H1 (cell line): Measurements from ENCODE around the gene PCDHGA1. TPM values are rescaled to one million over a fixed set of nuclear protein-coding genes. Genes with fewer than 3 reads are reported as not detected.

Experiments used
- CTCF ChIA-PET: fragments of 300-600 bp; sonication (Branson Sonifier 250); formaldehyde crosslinking; loops from one replicate; lab custom pipeline; 2021; ENCODE audit not compliant: partially characterized antibody; lab: Charles Lee
- POLR2A ChIA-PET: fragments of 300-600 bp; sonication (Branson Sonifier 250); formaldehyde crosslinking; loops from one replicate; lab custom pipeline; 2021; ENCODE audit warnings: inconsistent platforms; ENCODE audit not compliant: partially characterized antibody; lab: Charles Lee
- DNase-seq, 2 experiments: peaks; one replicate each; pipeline versions ENCODE4 v3.0.0 to v3.0.0-alpha.2; 2010 to 2022; ENCODE audit warnings: low spot score in 2 of 2, low read depth in 1 of 2, mixed read lengths in 1 of 2
- FAIRE-seq: peaks from 2 replicates; lab custom pipeline; 2011; peaks lifted over from hg19 to GRCh38; lab: Jason Lieb, UNC
- H2AFZ ChIP-seq: 2 replicates; pipeline ENCODE4 v1.8.1; 2012; ENCODE audit warnings: low read length, inconsistent platforms
- H2AK5ac ChIP-seq: 2 replicates; pipeline ENCODE4 v1.6.1; 2013; ENCODE audit warnings: low read depth, low read length
- H2BK120ac ChIP-seq: replicated peaks from 2 replicates; pipeline ENCODE3; 2013; ENCODE audit warnings: low read depth, low read length, inconsistent platforms
- H2BK12ac ChIP-seq: 2 replicates; pipeline ENCODE4 v1.6.1; 2013; ENCODE audit warnings: low read depth, low read length
- H2BK15ac ChIP-seq: 2 replicates; pipeline ENCODE4 v1.6.1; 2013; ENCODE audit warnings: low read length
- H2BK20ac ChIP-seq: 2 replicates; pipeline ENCODE4 v1.6.1; 2013; ENCODE audit warnings: low read length
- H2BK5ac ChIP-seq: 2 replicates; pipeline ENCODE4 v1.6.1; 2013; ENCODE audit warnings: low read depth, low read length
- H3K14ac ChIP-seq: 2 replicates; pipeline ENCODE4 v1.6.1; 2013; ENCODE audit warnings: inconsistent platforms; ENCODE audit not compliant: insufficient read length
- H3K18ac ChIP-seq: 2 replicates; pipeline ENCODE4 v1.6.1; 2013; ENCODE audit warnings: low read length; ENCODE audit errors: extremely low read depth
- H3K23ac ChIP-seq: 2 replicates; pipeline ENCODE4 v1.6.1; 2013; ENCODE audit warnings: inconsistent platforms; ENCODE audit not compliant: insufficient read length
- H3K23me2 ChIP-seq: 2 replicates; pipeline ENCODE4 v1.6.1; 2013; ENCODE audit warnings: low read depth, low read length
- H3K27ac ChIP-seq: 2 replicates; pipeline ENCODE4 v1.6.1; 2011; ENCODE audit warnings: low read depth, low read length, inconsistent platforms
- H3K27me3 ChIP-seq, 4 experiments: replicated peaks in 1 of 4; 1 replicate in 1 of 4; 2 replicates in 3 of 4; pipeline versions ENCODE4 v1.6.1 to v1.8.1; 2011 to 2013; ENCODE audit warnings: low read length in 3 of 4, mild to moderate bottlenecking in 3 of 4, inconsistent platforms in 2 of 4, mixed read lengths in 2 of 4, moderate library complexity in 1 of 4; ENCODE audit not compliant: control insufficient read depth in 3 of 4, insufficient read depth in 3 of 4; ENCODE audit errors: extremely low read depth in 1 of 4
- H3K36me3 ChIP-seq, 4 experiments: 2 replicates each; pipeline versions ENCODE4 v1.6.1 to v1.8.1; 2011 to 2013; ENCODE audit warnings: mild to moderate bottlenecking in 4 of 4, low read length in 3 of 4, moderate library complexity in 2 of 4, control low read depth in 1 of 4, inconsistent platforms in 1 of 4; ENCODE audit not compliant: insufficient read depth in 4 of 4, control insufficient read depth in 2 of 4
- H3K4ac ChIP-seq: replicated peaks from 2 replicates; pipeline ENCODE3; 2013; ENCODE audit warnings: low read length, low read depth, mixed read lengths, inconsistent platforms; ENCODE audit not compliant: insufficient read length
- H3K4me1 ChIP-seq, 4 experiments: replicated peaks in 1 of 4; 1 replicate in 1 of 4; 2 replicates in 3 of 4; pipeline versions ENCODE4 v1.6.1 to v1.8.1; 2011 to 2013; ENCODE audit warnings: low read length in 3 of 4, inconsistent platforms in 2 of 4, mixed read lengths in 1 of 4; ENCODE audit not compliant: insufficient read depth in 4 of 4, control insufficient read depth in 3 of 4
- H3K4me2 ChIP-seq, 2 experiments: 2 replicates each; pipeline versions ENCODE4 v1.6.1 to v1.8.1; 2011 to 2013; ENCODE audit warnings: low read depth in 2 of 2, low read length in 2 of 2, control low read depth in 1 of 2, inconsistent platforms in 1 of 2, mild to moderate bottlenecking in 1 of 2; ENCODE audit not compliant: insufficient read depth in 1 of 2
- H3K4me3 ChIP-seq, 4 experiments: fragments of 200-600, 300-600 bp in 1 of 4; sonication (generic), shearing (Covaris generic), sonication (Bioruptor Twin) in 1 of 4; 2 replicates each; pipeline versions ENCODE4 v1.5.1 to v1.8.1; 2011 to 2016; ENCODE audit warnings: low read length in 4 of 4, low read depth in 3 of 4, control low read depth in 2 of 4, inconsistent platforms in 2 of 4, mild to moderate bottlenecking in 2 of 4, mixed read lengths in 1 of 4, moderate library complexity in 1 of 4; ENCODE audit not compliant: insufficient read depth in 2 of 4; ENCODE audit errors: extremely low read depth in 1 of 4
- H3K56ac ChIP-seq: replicated peaks from 2 replicates; pipeline ENCODE3; 2013; ENCODE audit warnings: low read depth, mild to moderate bottlenecking, mixed read lengths, low read length, inconsistent platforms; ENCODE audit not compliant: insufficient read length
- H3K79me1 ChIP-seq: 2 replicates; pipeline ENCODE4 v1.6.1; 2013; ENCODE audit warnings: low read depth, low read length, control low read depth
- H3K79me2 ChIP-seq, 2 experiments: 2 replicates each; pipeline versions ENCODE4 v1.6.1 to v1.8.1; 2012 to 2013; ENCODE audit warnings: low read length in 2 of 2, mild to moderate bottlenecking in 2 of 2, inconsistent platforms in 1 of 2; ENCODE audit not compliant: insufficient read depth in 2 of 2, control insufficient read depth in 1 of 2
- H3K9ac ChIP-seq, 4 experiments: replicated peaks in 1 of 4; 1 replicate in 1 of 4; 2 replicates in 3 of 4; pipeline versions ENCODE4 v1.6.1 to v1.8.1; 2011 to 2013; ENCODE audit warnings: low read depth in 3 of 4, low read length in 3 of 4, control low read depth in 2 of 4, mild to moderate bottlenecking in 2 of 4, moderate library complexity in 2 of 4, inconsistent platforms in 1 of 4; ENCODE audit errors: extremely low read depth in 1 of 4
- H3K9me3 ChIP-seq, 2 experiments: 2 replicates each; pipeline versions ENCODE4 v1.6.1 to v1.8.1; 2012 to 2013; ENCODE audit warnings: mild to moderate bottlenecking in 2 of 2, moderate library complexity in 2 of 2, control low read depth in 1 of 2, inconsistent platforms in 1 of 2, low read depth in 1 of 2, low read length in 1 of 2, mixed read lengths in 1 of 2; ENCODE audit not compliant: insufficient read depth in 2 of 2
- H4K20me1 ChIP-seq, 2 experiments: replicated peaks in 1 of 2; 2 replicates each; pipeline versions ENCODE3 to v1.8.1; 2011 to 2013; ENCODE audit warnings: inconsistent platforms in 2 of 2, low read length in 2 of 2, mild to moderate bottlenecking in 1 of 2; ENCODE audit not compliant: insufficient read depth in 2 of 2, control insufficient read depth in 1 of 2
- H4K5ac ChIP-seq: 2 replicates; pipeline ENCODE4 v1.6.1; 2013; ENCODE audit warnings: low read length, low read depth, mixed read lengths, inconsistent platforms; ENCODE audit not compliant: insufficient read length
- H4K8ac ChIP-seq: 2 replicates; pipeline ENCODE4 v1.8.0; 2013; ENCODE audit warnings: mild to moderate bottlenecking, moderate library complexity, low read length, inconsistent platforms; ENCODE audit not compliant: insufficient read depth; ENCODE audit errors: extremely low read depth
- H4K91ac ChIP-seq: replicated peaks from 2 replicates; pipeline ENCODE3; 2013; ENCODE audit warnings: low read length, mixed read lengths, inconsistent platforms; ENCODE audit not compliant: insufficient read length
- BRCA1 ChIP-seq: IDR thresholded peaks from 2 replicates; pipeline ENCODE4 v1.6.1; 2012; ENCODE audit warnings: low read depth, low read length, improper control_type of control experiment
- MAFK ChIP-seq: IDR thresholded peaks from 2 replicates; pipeline ENCODE4 v1.6.1; 2012; ENCODE audit warnings: low read depth, mild to moderate bottlenecking, improper control_type of control experiment, low read length
- SIX5 ChIP-seq: IDR thresholded peaks from 2 replicates; pipeline ENCODE4 v1.6.1; 2011; ENCODE audit warnings: mild to moderate bottlenecking, low read depth, low read length
- WGBS, 2 experiments: shearing (Covaris generic) in 1 of 2; methylation state at CpG; one replicate each; pipeline versions ENCODE4 v1.1.6 to v1.1.7; 2013 to 2015; ENCODE audit warnings: low lambda C conversion rate in 2 of 2, mixed read lengths in 2 of 2, inconsistent platforms in 1 of 2, low coverage in 1 of 2, missing lambda C conversion rate in 1 of 2; ENCODE audit not compliant: insufficient replicate concordance in 2 of 2, insufficient coverage in 1 of 2, insufficient read length in 1 of 2; ENCODE audit errors: extremely low coverage in 1 of 2, missing lambda C conversion rate in 1 of 2; 5-methylcytosine and 5-hydroxymethylcytosine counted together
- polyA plus RNA-seq, 7 experiments: library from polyadenylated mRNA; depleted of rRNA in 3 of 7; stranded (reverse) in 5 of 7; unstranded in 2 of 7; fragments of >200 nt in 5 of 7; fragments of 200-250 nt in 2 of 7; gene quantifications; 1 replicate in 5 of 7; 2 replicates in 1 of 7; 4 replicates in 1 of 7; pipeline versions ENCODE4 v1.2.1 to v1.2.3, GENCODE V29; 2011 to 2013; ENCODE audit warnings: missing spikeins in 2 of 7, mixed read lengths in 2 of 7
- total RNA-seq: library from RNA; stranded (reverse); fragmentation: NEBNext Ultra II Directional; extraction: Animal tissue kit (Norgen Biotek cat#: 25700); gene quantifications from 2 replicates; pipeline ENCODE4 v1.2.1, GENCODE V29; 2021

The PCDHGA1 gene
- total and polyA plus RNA-seq, 2 of the 8 experiments (the other 6 are each of a cell fraction or from before 2014, with no cell fraction given), result 0.57 to 0.89 TPM

DNA sequence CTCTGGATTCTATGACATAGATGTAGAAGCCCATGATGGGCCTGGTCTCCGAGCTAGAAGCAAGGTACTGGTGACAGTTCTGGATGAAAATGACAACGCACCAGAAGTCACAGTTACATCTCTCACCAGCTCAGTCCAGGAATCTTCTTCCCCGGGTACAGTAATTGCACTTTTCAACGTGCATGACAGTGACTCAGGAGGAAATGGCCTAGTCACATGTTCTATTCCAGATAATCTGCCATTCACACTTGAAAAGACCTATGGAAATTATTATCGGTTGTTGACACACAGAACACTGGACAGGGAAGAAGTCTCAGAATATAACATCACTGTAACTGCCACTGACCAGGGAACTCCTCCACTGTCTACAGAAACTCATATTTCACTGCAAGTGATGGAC is 25.8 kb downstream of the PCDHGA1 start:
- no peak overlapping the region for H2AK5ac ChIP-seq
- no peak overlapping the region for H2BK120ac ChIP-seq
- no peak overlapping the region for H3K4me2 ChIP-seq
- H3K9ac ChIP-seq, result no peak overlapping the region
- H3K4ac ChIP-seq, result no peak overlapping the region
- no peaks in the 10 kb centered on the region for H4K20me1 ChIP-seq
- H3K14ac ChIP-seq, result no peak overlapping the region
- H2AFZ ChIP-seq, result no peak overlapping the region
- no peaks in the 10 kb centered on the region for H3K79me1 ChIP-seq
- POLR2A ChIA-PET, result interaction anchor here (0.7 kb wide), 1 partner anchor 163 kb away, joined by 3 read pairs; no protein-coding TSS in a partner anchor
- H3K4me1 ChIP-seq, result 0 out of 7 replicates have a peak, but pooled peaks cover 0 to 1% (median 0%) of the 10 kb centered on the region in 4 experiments
- WGBS, 2 experiments, result 95% methylated on average over 5 of the region's 5 CpGs; no CpG with 5 or more reads in 1 of the 2 experiments
- H2BK15ac ChIP-seq, result no peak overlapping the region
- no peak overlapping the region for H3K23ac ChIP-seq
- no peak overlapping the region for H3K4me3 ChIP-seq
- no peaks in the 10 kb centered on the region for H3K23me2 ChIP-seq
- CTCF ChIA-PET, result interaction anchor here (0.8 to 4.4 kb wide), 34 partner anchors 8 to 280 kb away, joined by 3 to 28 read pairs (median 5); partner anchors contain the start of genes PCDHB10, PCDHB14, PCDHB15 and PCDHB2
- no peak for DNase-seq
- H4K8ac ChIP-seq, result no peak overlapping the region
- no peak overlapping the region for H3K56ac ChIP-seq
- no peak for FAIRE-seq
- peaks cover 0 to 13% (median 4%) of the 10 kb centered on the region in 4 experiments; a peak in 4 of 8 replicates for H3K36me3 ChIP-seq
- H3K18ac ChIP-seq, result no peak overlapping the region
- no peak overlapping the region for H2BK5ac ChIP-seq
- H2BK12ac ChIP-seq, result no peak overlapping the region
- H4K91ac ChIP-seq, result no peak overlapping the region
- no peaks in the 10 kb centered on the region for H3K79me2 ChIP-seq
- TF ChIP-seq MAFK (no peak), SIX5 (no peak), BRCA1 (no peak)
- no peak overlapping the region for H3K27ac ChIP-seq
- peaks cover 32 to 50% of the 10 kb centered on the region in 2 experiments for H3K9me3 ChIP-seq
- no peak overlapping the region for H4K5ac ChIP-seq
- no peaks in the 10 kb centered on the region for H3K27me3 ChIP-seq
- H2BK20ac ChIP-seq, result no peak overlapping the region
